GM15510 (cell line): ENCODE results near the gene SLC25A51.

Experiments
- POLR2A ChIP-seq: IDR thresholded peaks from 3 replicates; pipeline ENCODE4 v1.6.1; 2011; ENCODE audit warnings: borderline replicate concordance; ENCODE audit not compliant: insufficient read length; ENCODE audit errors: extremely low read depth

The SLC25A51 gene

DNA sequence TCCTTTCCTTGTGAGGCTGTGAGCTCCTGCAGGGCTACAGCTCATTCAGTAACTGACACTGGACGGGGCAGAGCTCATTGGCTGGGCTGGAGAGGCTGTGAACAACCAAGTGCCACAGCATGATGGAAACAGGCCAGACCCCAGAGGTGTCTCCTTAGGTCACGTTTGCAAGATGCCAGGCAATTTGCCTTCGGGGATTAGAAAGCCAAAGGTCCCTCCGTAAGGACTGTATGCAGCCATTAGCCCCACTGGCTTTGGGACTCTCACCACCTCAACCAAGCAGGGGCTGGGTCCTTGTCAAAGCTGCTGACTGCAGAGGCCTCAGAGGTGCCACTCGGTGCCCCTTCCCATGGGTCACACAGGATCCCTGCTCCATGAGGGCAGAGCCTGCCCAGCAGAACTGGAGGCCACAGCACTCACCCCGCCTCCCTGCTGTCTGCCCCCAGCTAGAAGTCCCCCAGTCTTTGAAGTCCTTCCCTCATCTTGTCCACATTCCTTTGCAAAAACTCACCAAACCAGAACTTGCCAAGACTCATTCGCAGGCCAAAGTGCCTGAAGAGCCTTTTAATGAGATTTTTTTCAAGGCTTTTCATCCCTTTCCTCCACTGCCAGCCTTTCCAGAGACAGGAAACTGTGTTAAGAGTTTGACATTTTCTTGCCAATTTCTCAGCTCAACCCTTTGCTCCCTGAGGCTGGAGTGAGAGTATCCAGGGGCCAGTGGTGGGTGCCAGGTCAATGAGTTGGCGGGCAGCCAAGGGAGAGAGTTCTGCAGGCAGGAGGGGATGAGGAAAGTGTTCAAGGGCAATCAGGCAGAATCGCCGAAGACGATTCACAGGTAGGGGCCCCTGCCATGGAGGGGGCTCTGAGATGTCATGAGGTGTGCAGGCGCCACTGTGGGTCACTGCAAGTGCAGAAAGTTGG, 39.7 kb upstream of the SLC25A51 start:
- no peak for TF ChIP-seq POLR2A

DNA sequence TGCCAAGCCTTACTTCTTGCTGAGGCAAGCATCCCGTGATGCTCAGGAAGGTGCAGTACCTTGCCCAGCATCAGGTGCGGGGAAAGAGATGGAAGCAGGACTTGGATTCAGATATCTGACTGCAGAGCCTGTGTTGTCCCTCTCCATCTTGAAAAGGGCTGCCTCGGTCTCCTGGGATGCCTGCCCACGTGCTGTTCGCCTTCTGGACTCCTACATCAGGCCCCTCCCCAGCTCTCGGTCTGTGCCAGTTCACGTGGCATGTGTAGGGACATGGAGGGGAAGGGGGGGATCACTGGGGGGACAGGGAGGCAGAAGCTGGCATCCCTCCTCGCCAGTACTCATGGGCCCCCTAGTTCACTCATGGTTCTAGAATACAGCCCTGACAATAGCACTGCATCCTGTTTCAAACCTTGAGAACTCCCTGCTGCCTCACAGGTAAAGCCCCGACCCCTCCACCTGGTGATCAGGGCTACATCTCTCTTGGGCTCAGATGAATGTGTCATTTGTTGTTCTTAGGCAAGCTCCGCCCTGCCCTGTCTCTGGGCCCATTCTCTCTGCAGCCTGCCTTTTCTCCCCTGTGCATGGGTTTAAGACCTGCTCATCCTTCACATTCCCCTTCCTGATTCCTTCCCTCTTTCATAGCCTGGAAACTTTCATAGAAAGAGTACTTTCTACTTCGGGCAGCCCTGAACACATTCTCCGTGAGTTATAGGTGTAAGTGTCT, 38.9 kb upstream of the SLC25A51 start:
- no peak for TF ChIP-seq POLR2A

- TF ChIP-seq POLR2A = no peak
Observed at GRCh38 chr9:37941253-37941652, 37.3 kb upstream of the SLC25A51 start.

GRCh38 chr9:37939575-37940095, 35.7 kb upstream of the SLC25A51 start:
- no peak for TF ChIP-seq POLR2A

DNA sequence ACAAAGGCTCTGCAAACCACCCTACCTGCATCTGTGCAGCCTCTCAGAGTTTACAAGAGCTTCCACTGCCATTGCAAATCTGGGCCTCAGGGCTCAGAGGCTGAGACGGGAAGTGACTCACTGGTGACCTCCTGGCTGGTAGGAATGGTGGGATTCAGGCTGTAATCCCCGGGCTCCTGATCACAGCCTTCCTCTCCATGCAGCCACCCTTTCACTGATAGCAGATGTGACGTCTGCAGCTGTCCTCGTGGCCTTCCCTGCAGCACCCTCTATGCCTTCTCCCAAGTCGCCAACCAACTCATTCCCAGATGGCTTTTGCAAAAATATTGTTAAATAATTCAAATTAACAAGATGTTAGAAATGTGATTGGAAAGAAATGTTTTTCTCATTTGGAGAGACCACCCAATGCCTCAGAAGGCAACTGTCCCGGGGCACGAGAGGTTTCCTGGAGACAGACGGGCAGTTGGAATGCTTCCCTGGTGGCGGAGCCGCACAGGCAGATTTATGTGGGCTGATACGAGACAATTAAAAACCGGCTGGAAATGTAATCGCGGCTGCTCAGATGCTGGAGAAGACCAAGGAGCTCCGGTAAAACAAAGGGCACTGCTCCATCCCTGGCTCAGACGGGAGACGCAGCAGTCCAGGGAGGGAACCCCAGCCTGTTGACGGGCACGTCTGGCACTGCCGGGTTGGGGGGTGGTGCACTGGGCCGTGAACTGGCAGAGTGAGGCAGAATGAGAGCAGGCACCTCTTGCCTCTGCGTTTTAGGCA, 34.4 kb upstream of the SLC25A51 start:
- no peak for TF ChIP-seq POLR2A

- no peak for TF ChIP-seq POLR2A
Observed at GRCh38 chr9:37937366-37937765, 33.4 kb upstream of the SLC25A51 start.

DNA sequence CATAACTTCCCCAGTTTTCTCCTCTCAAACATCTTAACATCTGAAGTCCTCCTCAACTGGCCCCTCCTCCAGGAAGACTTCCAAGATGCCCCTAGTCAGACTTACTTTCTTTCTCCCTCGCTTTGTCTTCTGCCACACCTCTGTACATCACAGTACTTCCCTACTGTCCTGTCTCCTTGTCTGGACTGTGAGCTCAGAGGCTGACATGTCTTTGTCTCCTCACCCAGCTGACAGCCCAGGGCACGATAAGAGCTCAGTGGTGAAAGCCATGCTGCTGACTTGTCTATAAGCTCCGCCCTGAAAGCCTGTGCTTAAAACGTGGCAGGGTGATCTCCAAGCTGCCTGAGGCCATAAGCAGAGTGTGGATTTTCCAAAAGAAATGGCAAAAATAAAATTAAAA, 33.0 kb upstream of the SLC25A51 start:
- no peak for TF ChIP-seq POLR2A

DNA sequence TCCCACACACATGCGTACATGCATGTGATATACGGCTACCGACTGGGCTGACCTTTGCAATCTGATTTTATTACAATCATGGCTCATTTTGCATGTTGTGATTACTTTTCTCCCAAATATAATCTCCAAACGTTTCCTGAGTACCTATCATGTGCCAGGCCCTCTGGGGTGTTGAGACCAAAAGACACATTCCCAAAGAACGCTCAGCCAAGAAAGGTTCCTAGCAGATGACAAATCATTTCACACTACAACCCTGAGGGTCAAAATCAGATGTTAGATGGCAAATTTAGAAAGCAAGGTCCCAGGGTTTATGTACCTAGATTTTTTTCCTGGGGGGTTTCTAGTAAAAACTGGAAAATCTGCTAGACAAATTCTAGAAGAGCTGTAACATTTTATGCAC, 32.4 kb upstream of the SLC25A51 start:
- TF ChIP-seq POLR2A = no peak

DNA sequence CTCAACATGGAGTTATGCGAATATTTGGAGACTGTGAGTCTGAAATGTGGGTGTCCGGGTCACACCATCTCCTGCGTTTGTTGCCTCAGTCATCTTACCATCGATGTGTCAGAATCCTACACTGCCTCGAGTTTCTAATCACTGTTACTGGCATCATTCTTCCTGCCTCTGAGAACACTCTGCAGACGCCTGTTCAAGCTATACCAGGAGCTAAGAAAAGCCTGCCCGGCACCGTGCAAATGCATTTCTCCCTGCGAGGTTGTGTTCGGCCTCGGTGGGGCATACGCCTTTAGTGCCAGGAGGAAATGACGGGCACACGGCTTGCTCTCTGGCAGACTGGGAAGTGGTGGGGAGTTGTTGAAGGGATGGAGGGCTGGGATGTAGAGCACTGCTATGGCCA, 31.2 kb upstream of the SLC25A51 start:
- no peak for TF ChIP-seq POLR2A

DNA sequence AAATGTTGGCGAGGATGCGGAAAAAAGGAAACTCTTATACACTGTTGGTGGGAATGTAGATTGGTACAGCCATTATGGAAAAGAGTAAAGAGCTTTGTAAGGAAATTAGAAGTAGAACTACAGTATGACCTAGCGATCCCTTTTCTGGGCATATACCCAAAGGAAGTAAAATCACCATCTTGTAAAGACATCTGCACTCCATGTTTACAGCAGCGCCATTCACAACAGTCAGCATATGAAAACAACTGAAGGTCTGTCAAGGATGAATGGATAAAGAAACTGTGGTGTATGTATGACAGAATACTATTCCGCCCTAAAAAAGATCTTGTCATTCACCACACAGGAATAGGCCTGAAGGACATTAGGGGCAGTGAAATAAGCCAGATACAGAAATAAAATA, 27.7 kb upstream of the SLC25A51 start:
- no peak for TF ChIP-seq POLR2A

DNA sequence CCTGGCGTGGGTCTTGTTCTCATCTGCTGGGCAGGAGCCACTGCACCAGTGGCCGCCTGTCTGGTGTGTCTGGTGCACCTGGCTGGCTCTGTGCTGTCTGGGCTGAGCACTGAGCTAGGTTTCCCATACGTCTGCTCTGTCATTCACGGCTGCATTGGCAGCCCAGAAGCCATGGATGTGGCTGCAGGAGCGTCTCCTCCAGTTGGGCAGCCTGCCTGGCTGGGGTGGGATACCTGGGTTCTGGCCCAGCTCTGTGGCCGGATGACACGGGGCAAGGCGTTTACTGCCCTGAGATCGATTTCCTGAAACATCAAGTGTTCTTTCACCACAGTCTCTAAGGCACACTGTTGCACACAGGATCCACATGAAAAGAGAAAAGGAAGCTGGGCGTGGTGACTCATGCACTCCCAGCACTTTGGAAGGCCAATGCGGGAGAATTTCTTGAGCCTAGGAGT, 25.5 kb upstream of the SLC25A51 start:
- TF ChIP-seq POLR2A = no peak

DNA sequence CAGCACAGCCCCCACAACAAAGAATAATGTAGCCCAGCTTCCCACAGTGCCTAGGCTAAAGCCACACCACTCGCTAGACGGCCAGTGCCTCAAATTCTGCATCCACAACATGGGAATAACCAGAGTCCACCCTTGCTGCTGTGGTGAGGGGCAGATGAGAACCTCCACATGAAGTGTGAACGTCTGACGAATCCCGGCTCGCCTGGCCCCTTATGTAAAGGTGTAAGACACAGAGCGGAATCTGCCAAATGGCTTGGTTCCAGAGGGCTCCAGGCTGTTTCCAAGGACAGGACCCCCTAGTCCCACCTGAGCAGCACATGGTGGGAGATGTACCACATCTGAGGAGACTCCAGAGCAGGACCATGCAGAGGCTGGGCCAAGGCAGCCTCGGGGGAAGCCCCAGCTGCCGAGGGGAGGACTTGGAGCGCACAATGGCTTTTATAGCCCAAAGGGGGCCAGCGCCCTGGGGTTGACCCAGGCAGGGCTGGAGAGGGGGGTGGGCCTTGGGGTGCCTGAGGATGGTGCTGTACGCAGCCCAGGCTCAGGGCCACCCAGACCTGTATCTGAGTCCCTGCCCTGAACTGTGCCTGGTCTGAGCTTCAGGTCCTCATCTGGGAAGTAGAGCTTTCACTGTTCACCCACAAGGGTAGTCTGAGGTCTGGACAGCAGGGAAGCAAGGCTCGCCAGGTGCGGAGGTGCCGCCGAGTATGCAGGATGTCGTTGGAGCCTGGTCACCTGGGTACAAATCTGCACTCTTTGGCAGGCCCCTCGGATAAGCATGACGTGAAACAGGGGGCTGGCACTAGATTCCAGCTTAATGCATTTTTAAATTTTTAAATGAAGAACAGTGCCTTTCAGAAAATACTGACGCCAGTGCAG, 24.9 kb upstream of the SLC25A51 start:
- TF ChIP-seq POLR2A = no peak

DNA sequence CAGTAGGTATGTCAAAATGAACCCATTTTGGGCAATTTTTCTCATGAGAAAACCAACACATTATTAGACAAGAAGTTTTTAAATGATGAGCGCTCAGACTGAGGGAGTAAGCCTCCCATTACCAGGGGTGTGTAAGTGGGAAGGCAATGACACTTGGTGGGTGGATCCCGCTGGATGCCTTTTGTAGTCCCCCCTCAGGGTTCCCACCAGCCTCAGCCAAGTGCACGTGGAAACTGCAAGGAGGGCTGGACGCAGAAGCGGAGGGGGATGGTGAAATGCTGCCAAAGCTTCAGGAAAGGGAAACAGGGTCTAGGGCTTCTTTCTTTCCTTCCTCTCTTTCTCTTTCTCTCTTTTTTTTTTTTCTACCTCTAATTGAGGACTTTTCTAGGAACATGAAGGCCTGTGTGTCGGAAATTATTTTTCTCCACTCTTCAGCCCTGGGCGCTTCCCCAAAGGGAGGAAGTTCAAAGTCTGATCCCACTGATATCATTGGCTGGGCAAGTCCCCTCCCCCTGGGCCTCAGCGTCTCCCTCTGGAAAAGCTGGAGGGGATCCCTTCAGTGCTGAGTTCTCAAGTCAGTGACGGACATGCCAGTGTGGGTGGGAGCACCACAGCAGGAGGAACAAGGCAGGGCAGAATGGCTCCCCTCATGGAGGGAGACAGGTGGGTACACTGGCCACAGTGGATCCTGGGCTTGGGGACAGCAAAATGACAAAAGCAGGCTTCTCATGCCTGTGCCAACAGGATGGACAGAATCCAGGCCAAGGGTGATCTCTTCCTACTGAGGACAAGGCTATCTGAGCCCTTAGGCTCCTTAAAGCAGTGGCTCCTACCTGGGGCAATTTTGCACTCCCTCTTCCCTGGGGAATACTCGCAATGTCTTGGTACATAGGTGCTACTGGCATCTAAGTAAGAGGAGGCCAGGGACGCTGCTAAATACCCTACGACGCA, 23.9 kb upstream of the SLC25A51 start:
- TF ChIP-seq POLR2A = no peak

DNA sequence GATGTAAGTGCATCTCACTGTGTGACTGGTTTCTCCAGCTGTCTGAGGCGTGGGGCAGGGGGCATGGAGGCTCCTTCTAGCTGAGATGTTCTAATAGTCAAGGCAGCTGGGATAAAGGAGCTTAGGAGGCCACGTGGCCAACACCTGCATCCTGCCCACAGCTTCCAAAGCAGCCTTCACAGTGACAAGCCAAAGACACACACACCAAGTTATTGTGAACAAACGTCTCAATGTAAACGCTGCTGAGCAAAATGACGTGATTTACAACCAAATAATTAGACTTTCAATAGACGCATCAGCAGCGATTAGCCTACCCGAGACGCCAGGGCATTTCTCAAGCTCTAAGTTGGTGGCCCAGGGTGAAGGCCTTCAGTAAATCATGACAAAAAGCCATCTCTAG, 23.2 kb upstream of the SLC25A51 start:
- no peak for TF ChIP-seq POLR2A

- TF ChIP-seq POLR2A = no peak
Observed at GRCh38 chr9:37926737-37927118, 22.8 kb upstream of the SLC25A51 start.
